HCT116 (cell line): ENCODE data around the gene SLC12A7.

ENCODE experiments used
- CTCF ChIP-seq, 3 experiments: fragments of 200-600 bp in 1 of 3; sonication (generic) in 1 of 3; IDR thresholded peaks in 2 of 3; conservative IDR thresholded peaks in 1 of 3; 2 replicates each; pipeline ENCODE4 v1.5.1; 2012 to 2017; ENCODE audit warnings: low read depth in 2 of 3, low read length in 2 of 3, antibody characterized with exemption in 1 of 3, borderline replicate concordance in 1 of 3, control low read depth in 1 of 3, mild to moderate bottlenecking in 1 of 3, mixed read lengths in 1 of 3, mixed run types in 1 of 3, moderate library complexity in 1 of 3; ENCODE audit not compliant: insufficient read depth in 1 of 3
- EGR1 ChIP-seq: IDR thresholded peaks from 2 replicates; pipeline ENCODE4 v1.6.1; 2012; ENCODE audit warnings: low read depth
- EZH2 ChIP-seq: fragments of 200-600 bp; sonication (generic); IDR thresholded peaks from 2 replicates; pipeline ENCODE4 v1.6.1; 2017; ENCODE audit warnings: antibody characterized with exemption, mixed run types
- EZH2phosphoT487 ChIP-seq: fragments of 200-600 bp; IDR thresholded peaks from 2 replicates; pipeline ENCODE4 v1.6.1; 2018; ENCODE audit warnings: antibody characterized with exemption, borderline replicate concordance
- JUND ChIP-seq: IDR thresholded peaks from 2 replicates; pipeline ENCODE4 v1.6.1; 2012
- POLR2A ChIP-seq: IDR thresholded peaks from 2 replicates; pipeline ENCODE4 v1.7.0; 2011; ENCODE audit warnings: borderline replicate concordance; ENCODE audit not compliant: insufficient read depth, insufficient read length; ENCODE audit errors: extremely low read depth
- POLR2AphosphoS5 ChIP-seq: IDR thresholded peaks from 2 replicates; pipeline ENCODE4 v1.6.1; 2011; ENCODE audit warnings: mild to moderate bottlenecking, low read depth, low read length, moderate library complexity
- REST ChIP-seq: IDR thresholded peaks from 2 replicates; pipeline ENCODE4 v1.6.1; 2012; ENCODE audit warnings: low read depth
- SIN3A ChIP-seq: IDR thresholded peaks from 2 replicates; pipeline ENCODE4 v1.6.1; 2012; ENCODE audit warnings: low read depth
- ZBTB33 ChIP-seq: IDR thresholded peaks from 2 replicates; pipeline ENCODE4 v1.6.1; 2011; ENCODE audit warnings: mild to moderate bottlenecking, low read length, moderate library complexity; ENCODE audit not compliant: insufficient replicate concordance; ENCODE audit errors: extremely low read depth
- TF ChIP-seq, protein P1 (sequence below): IDR thresholded peaks from 2 replicates; pipeline ENCODE4 v1.6.1; 2012

DNA sequence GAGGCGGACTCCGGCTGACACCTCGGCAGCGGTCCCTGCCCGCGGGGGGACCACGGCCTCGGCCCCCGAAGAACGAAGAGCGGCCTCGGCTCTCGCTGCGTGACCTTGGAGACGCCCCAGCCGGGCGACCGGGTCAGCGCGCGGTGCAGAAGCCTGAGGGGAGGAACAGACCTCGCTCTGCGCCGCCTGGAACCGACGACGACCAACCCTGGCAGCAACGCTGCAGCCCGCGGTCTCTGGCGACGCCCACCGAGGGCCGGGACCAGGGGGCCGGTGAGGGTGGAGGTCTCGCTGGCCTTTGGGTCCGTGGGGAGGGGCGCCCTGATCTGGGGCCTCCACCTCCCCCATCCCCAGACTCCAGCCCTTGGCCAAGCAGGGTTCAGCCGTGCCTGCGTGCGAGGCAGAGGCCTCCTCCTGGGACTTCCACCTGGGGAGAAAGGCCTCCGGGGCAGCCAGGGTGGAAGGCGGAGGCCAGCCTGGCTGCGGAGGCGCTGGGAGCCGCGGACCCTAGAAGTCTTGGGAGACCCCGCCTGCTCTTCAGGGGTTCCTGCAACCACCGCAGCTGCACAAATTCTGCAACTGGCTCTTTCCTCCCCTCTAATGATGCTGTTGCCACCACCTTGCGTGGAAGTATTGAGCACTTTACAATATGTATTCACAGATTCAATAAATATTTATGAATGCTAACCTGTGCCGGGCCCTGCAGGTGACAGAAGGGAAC is 44.3 kb upstream of the SLC12A7 start:
- no peak for TF ChIP-seq CTCF (IDR thresholded peaks at IDR 0.05 in 2 of 3, conservative IDR thresholded peaks at IDR 0.05 in 1 of 3; ENCODE audit: borderline replicate concordance in 1 of 3, insufficient read depth in 1 of 3, low read depth in 2 of 3, low read length in 2 of 3)
- TF ChIP-seq EZH2 = no peak
- TF ChIP-seq, protein P1, sequence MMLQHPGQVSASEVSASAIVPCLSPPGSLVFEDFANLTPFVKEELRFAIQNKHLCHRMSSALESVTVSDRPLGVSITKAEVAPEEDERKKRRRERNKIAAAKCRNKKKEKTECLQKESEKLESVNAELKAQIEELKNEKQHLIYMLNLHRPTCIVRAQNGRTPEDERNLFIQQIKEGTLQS = no peak
- TF ChIP-seq ZBTB33 = no peak
- TF ChIP-seq POLR2AphosphoS5 = no peak
- no peak for TF ChIP-seq EZH2phosphoT487
- TF ChIP-seq JUND = no peak
- TF ChIP-seq EGR1 = no peak
- no peak for TF ChIP-seq POLR2A
- TF ChIP-seq REST = no peak
- TF ChIP-seq SIN3A = no peak
